ENCODE data around the gene NHSL1.

Gene NHSL1

GRCh38 chr6:138499303-138500018 lies at the start of gene NHSL1:
Gene NHSL1, minus strand, starts transcription at chr6:138499494. Its CDS starts 204 bp downstream, at chr6:138499290.
- peak in 1 of 2 experiments; percentile 6 for DNase-seq (ENCODE audit: low read depth in 2 of 2)

- DNase-seq (ENCODE audit: low read depth in 2 of 2), result no peak
These were observed 47.5 kb upstream of the NHSL1 start for GRCh38 chr6:138546733-138547185.

- peak in 1 of 2 experiments; percentile 26 for DNase-seq (ENCODE audit: low read depth in 2 of 2)
These were observed 46.3 kb upstream of the NHSL1 start for GRCh38 chr6:138545621-138545980.

GRCh38 chr6:138544501-138544900 lies 45.2 kb upstream of the NHSL1 start:
- no peak for DNase-seq (ENCODE audit: low read depth in 2 of 2)

GRCh38 chr6:138543657-138544056 lies 44.4 kb upstream of the NHSL1 start:
- DNase-seq (ENCODE audit: low read depth in 2 of 2), result no peak

GRCh38 chr6:138541823-138542481 lies 42.7 kb upstream of the NHSL1 start:
- no peak for DNase-seq (ENCODE audit: low read depth in 2 of 2)

GRCh38 chr6:138540468-138540867 lies 41.2 kb upstream of the NHSL1 start:
- peak; percentile 92 to 93 for DNase-seq (ENCODE audit: low read depth in 2 of 2)

GRCh38 chr6:138539876-138540275 lies 40.6 kb upstream of the NHSL1 start:
- DNase-seq (ENCODE audit: low read depth in 2 of 2), result no peak

- DNase-seq (ENCODE audit: low read depth in 2 of 2), result no peak
These were observed 39.2 kb upstream of the NHSL1 start for GRCh38 chr6:138538390-138539031.

GRCh38 chr6:138537106-138537505 lies 37.8 kb upstream of the NHSL1 start:
- DNase-seq (ENCODE audit: low read depth in 2 of 2), result peak; percentile 55 to 61

- DNase-seq (ENCODE audit: low read depth in 2 of 2), result no peak
These were observed 36.6 kb upstream of the NHSL1 start for GRCh38 chr6:138535728-138536455.

GRCh38 chr6:138533667-138534066 lies 34.4 kb upstream of the NHSL1 start:
- no peak for DNase-seq (ENCODE audit: low read depth in 2 of 2)

- DNase-seq (ENCODE audit: low read depth in 2 of 2), result no peak
These were observed 32.1 kb upstream of the NHSL1 start for GRCh38 chr6:138531387-138531786.

GRCh38 chr6:138529478-138529877 lies 30.2 kb upstream of the NHSL1 start:
- DNase-seq (ENCODE audit: low read depth in 2 of 2), result no peak

- no peak for DNase-seq (ENCODE audit: low read depth in 2 of 2)
These were observed 29.7 kb upstream of the NHSL1 start for GRCh38 chr6:138528956-138529355.

- no peak for DNase-seq (ENCODE audit: low read depth in 2 of 2)
These were observed 28.8 kb upstream of the NHSL1 start for GRCh38 chr6:138528137-138528536.

- DNase-seq (ENCODE audit: low read depth in 2 of 2), result no peak
These were observed 28.3 kb upstream of the NHSL1 start for GRCh38 chr6:138527411-138528088.

- no peak for DNase-seq (ENCODE audit: low read depth in 2 of 2)
These were observed 27.5 kb upstream of the NHSL1 start for GRCh38 chr6:138526822-138527235.

- no peak for DNase-seq (ENCODE audit: low read depth in 2 of 2)
These were observed 26.1 kb upstream of the NHSL1 start for GRCh38 chr6:138525355-138525754.

- no peak for DNase-seq (ENCODE audit: low read depth in 2 of 2)
These were observed 25.2 kb upstream of the NHSL1 start for GRCh38 chr6:138524526-138524925.

- no peak for DNase-seq (ENCODE audit: low read depth in 2 of 2)
These were observed 24.3 kb upstream of the NHSL1 start for GRCh38 chr6:138523347-138524210.
